Measurements from ENCODE around the gene YKT6.
"Not testable (repeated sequence)": the region's sequence is repeated elsewhere in the genome, so short reads cannot be mapped to it uniquely, and the experiment has no call there.

Gene YKT6

GRCh38 chr7:44194562-44195145 lies 6.1 kb upstream of the YKT6 start:
- no peak for DNase-seq

GRCh38 chr7:44195889-44196288 lies 4.9 kb upstream of the YKT6 start:
- peak; percentile 4 to 19 for DNase-seq

- DNase-seq: peak; percentile 65 to 97
These were observed 4.3 kb upstream of the YKT6 start for GRCh38 chr7:44196450-44196872.

- no peak for DNase-seq
These were observed 3.3 kb upstream of the YKT6 start for GRCh38 chr7:44197474-44197873.

GRCh38 chr7:44200163-44200562 lies 615 bp upstream of the YKT6 start:
- DNase-seq: not testable (repeated sequence)

GRCh38 chr7:44201813-44202212 lies 1.0 kb downstream of the YKT6 start:
- DNase-seq: no peak

GRCh38 chr7:44206008-44206407 lies 5.2 kb downstream of the YKT6 start:
- no peak for DNase-seq

GRCh38 chr7:44208085-44208484 lies 7.3 kb downstream of the YKT6 start:
- DNase-seq: no peak

- no peak for DNase-seq
These were observed 9.3 kb downstream of the YKT6 start for GRCh38 chr7:44210107-44210506.

- DNase-seq: no peak
These were observed 10.4 kb downstream of the YKT6 start for GRCh38 chr7:44211126-44211675.

GRCh38 chr7:44212018-44212417 lies 11.2 kb downstream of the YKT6 start:
- DNase-seq: no peak

- no peak for DNase-seq
These were observed 11.9 kb downstream of the YKT6 start for GRCh38 chr7:44212581-44213184.

- no peak for DNase-seq
These were observed 12.6 kb downstream of the YKT6 start for GRCh38 chr7:44213206-44213876.

GRCh38 chr7:44213877-44214388 lies 13.2 kb downstream of the YKT6 start:
- DNase-seq: no peak

GRCh38 chr7:44215531-44215930 lies 14.8 kb downstream of the YKT6 start:
- no peak for DNase-seq

- DNase-seq: no peak
These were observed 15.2 kb downstream of the YKT6 start for GRCh38 chr7:44216019-44216418.

- DNase-seq: no peak
These were observed 15.9 kb downstream of the YKT6 start for GRCh38 chr7:44216521-44217222.

GRCh38 chr7:44217223-44217714 lies 16.5 kb downstream of the YKT6 start:
- DNase-seq: no peak

GRCh38 chr7:44217852-44218402 lies 17.1 kb downstream of the YKT6 start:
- DNase-seq: no peak

GRCh38 chr7:44218418-44219201 lies 17.8 kb downstream of the YKT6 start:
- no peak for DNase-seq

- DNase-seq: no peak
These were observed 18.7 kb downstream of the YKT6 start for GRCh38 chr7:44219371-44220045.

GRCh38 chr7:44220046-44220357 lies 19.2 kb downstream of the YKT6 start:
- DNase-seq: no peak

Measured in inflammatory macrophage treated with lipopolysaccharide for 1 hour (primary cell).